Stimulated activated CD8-positive, alpha-beta memory T cell treated with anti-CD3 and anti-CD28 coated beads, Interleukin-15, amount 100 ng/mL, for 1 hour (primary cell): Measurements from ENCODE around the gene RGS8.
"Not testable (repeated sequence)": the region's sequence is repeated elsewhere in the genome, so short reads cannot be mapped to it uniquely, and the experiment has no call there.

Source experiments
- DNase-seq: peaks from one replicate; pipeline ENCODE4 v3.0.0-alpha.2; 2020; ENCODE audit warnings: low read depth

Gene RGS8

DNA sequence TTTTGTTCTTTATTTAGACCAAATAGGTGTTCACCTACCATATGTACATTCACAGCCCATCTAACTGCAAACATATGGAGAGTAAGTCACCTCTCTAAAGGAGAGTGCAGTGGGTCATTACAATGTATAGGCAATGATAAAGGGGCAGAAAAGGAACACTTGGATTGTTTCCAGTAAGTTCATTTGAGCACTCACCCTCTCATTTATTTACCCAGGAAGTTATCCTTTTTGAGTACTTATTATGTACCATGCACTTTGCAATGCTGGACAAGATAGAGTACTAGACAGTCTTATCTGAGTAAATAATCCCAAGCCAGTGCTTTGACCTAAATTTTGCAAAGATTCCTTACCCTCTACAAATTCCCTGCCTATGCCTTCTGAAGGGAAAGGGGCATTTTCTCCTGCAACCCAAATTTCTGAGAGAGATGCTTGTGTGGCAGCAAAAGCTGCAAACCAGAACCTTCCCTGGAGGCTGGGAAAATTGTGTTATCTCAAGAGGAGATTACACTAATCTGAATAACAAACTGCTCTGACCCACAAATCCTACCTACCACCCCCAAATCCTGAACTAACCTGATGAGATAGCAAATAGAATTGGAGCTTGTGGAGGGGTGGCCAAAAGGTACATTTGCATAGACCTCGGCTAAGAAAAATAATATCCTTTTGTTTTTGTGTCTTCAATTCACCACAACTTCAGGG lies 18.6 kb upstream of the RGS8 start:
- DNase-seq = no peak

DNA sequence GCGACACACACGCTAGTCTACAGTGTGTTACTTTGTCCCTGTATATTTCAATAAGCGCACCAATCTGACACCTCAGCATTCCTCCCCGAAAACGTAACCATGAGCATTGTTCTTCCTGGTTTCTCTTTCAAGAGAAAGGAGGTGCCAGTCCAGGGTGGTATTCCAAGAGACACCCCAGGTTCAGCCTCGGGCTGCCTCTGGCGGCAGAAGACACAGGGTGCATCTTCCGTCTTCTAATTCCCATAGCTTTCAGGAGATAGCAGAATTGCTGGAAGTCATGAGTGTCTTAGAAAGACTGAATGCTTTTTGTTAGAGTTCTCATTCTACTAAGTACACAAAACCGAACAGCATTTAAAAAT lies 15.9 kb upstream of the RGS8 start:
- DNase-seq = no peak

DNA sequence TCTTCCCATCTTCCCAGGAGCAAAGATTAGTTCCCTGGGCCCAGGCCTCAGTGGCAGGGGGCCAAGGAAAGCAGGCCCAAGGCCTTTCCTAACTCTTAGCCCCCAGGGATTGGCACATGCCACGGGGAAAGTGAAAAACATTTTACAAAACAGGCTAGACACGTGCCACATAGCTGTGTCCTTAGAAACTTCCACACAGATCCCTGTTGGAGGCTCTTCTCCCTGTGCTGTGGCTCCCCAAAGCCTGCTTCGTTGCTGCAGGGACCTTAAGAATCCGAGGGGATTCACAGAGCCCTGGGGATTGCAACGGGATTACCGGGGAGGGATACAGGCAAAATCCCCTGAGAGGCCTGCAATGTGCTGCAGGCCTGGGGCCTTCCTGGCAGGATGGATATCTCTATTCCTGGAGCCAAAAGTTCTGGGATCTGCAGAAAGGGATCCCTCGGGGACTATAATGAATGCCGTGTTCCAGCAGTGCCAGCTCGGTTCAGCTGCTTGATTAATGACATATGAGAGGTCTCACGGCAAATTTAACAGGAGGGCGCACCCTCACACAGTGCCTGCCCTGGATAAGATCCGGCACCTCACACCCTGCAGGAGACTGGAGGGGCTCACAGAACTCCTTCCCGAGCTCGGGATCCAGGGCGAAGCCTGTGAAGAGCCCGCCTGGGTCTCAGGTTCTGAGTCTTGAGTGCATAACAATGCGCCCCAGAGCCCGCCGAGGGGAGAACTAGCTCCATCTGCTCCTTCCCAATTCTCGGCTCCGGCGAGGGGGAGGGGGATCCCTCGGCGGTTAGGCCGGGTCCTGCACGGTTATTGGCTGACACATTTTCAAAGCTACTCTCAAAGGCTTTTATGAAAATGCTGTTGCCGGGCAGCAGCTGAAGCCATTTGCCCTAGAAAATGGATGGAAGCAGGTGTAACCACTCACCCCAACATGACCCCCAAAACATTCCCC lies 15.3 kb upstream of the RGS8 start:
- DNase-seq = no peak

DNA sequence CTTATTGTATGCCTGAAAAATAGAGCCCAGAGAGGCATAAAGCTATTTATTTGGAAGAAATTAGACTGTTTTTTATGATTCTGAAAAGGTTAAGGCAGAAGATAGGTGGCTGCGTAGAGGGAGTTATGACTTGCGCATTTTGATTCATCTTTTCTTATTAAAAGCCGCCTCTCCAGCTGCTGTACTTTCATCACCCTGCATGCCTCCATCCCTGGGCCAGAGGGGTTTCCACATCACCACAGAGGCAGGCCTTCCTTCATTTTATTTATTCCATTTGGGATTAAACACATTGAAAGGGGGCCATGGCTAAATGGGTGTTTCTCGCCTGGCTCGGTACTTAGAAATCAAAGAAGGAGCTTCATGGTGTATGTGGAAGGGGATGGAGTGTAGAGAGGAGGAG lies 14.6 kb upstream of the RGS8 start:
- DNase-seq = no peak

DNA sequence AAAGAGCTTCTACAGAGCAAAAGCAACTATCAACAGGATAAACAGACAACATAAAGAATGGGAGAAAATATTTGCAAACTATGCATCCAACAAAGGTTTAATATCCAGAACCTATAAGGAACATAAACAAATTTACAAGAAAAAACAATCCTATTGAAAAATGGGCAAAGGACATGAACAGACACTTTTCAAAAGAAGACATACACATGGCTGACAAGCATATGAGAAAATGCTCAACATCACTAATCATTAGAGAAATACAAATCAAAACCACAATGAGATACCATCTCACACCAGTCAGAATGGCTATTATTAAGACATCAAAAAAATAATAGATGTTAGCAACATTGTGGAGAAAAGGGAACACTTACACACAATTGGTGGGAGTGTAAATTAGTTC lies 8.8 kb upstream of the RGS8 start:
- not testable (repeated sequence) for DNase-seq

DNA sequence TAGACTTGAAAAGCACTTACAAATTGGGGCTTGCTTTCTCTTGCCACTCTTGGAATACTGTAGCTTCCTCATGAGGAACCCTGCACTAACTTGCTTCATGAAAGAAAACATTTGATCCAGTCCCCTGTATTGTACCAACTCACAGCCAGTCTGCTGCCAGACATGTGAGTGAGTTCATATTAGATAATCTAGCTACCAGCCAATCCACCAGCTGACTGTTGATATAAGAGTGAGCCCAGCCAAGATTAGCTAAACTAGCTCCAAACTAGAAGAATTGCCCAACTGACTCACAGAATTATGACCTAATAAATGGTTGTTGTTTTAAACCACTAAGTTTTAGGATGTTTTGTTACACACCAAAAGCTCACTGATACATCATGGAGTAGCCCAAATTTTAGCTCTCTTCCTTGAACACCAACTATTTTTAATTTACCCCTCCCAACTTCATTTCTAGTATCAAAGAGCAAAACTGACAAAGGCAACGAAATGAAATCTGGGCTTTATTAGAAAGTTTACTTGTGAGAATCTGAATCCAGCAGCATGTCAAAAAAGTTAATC lies 6.6 kb upstream of the RGS8 start:
- DNase-seq = no peak

DNA sequence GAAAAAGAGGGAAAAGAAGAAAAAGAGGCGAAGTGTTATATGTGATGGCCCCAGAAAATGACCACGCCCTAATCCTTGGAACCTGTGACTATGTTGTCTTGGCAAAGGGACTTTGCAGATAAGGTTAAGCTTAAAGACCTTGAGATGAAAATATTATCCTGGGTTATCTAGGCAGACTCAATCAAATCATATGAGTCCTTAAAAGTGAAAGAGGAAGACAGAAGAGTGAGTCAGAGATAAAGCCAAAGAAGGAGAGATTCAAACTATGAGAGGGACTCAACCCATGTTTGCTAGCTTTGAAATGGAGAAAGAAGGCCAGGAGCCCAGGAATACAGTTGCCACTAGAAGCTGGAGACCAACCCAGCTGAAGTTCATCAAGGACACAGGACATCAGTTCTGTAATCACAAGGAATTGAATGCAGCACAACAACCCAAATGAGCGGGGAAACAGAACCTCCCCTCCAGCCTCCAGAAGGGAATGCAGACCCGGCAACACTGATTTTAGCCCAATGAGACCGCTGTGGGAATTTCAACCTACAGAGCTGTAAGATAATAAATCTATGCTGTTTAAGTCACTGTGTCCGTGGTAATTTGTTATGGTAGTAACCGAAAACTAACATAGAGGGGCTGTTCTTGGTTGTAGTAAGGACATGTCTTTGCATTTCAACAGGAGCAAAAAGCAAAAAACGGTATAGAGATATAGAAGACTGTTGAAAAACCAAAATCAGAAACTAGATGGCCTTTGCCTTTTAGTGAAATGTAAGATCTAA lies 4.2 kb upstream of the RGS8 start:
- no peak for DNase-seq

DNA sequence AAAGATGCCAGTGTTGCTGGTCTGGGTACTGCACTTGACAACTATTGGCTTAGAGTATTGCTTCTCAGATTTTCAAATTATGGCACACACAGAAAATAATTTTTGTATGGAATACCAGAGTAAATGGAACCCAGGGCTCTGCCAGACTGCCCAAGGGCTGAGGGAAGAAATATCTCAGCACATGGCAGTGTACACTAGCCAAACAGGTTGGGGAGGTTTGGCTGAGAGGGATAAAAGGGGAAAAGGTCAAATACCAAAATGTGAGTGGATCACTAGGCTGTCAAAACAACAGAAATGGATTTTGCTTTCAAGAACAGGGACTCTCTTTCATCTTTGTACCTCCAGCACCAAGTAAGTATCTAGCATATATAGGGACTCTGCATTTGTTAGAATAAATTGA lies 3.0 kb upstream of the RGS8 start:
- DNase-seq = no peak

DNA sequence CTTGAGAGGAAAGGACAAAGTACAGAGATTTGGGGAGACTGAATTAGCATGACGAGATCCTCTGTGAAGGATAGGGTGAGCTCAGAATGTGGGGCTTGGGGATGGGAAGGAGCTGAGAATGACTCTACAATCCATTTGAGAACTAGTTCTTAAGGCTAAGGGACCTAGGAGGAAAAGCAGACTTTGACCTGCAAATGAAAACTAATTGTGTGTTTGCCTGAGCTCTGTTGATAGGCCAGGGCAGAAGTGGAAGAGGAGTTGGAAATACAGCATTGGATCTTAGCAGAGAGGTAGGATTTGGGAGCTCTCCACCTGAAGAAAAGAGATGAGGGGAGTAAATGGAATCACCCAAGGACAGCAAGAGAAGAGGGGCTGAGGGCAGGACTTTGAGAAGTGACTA lies 2.1 kb upstream of the RGS8 start:
- no peak for DNase-seq

DNA sequence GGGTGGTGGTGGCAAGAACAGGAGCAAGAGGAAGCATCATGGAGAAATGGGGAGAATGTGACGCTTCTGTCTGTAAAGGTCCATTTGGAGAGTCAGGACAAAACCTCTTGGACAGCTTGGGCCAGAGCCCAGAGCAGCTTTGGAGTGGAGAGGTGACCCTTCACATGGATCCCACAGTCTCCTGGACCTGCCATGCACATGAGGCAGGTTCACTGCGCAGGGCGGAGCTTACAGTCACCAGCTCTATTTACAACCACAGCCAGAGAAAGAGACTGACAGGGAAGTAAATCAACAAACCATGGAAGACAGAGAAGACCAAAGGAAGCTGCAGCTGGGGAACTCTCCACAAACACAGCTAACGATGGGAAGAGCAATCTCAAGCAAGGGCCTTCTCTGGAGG lies 828 bp upstream of the RGS8 start:
- DNase-seq = no peak

DNA sequence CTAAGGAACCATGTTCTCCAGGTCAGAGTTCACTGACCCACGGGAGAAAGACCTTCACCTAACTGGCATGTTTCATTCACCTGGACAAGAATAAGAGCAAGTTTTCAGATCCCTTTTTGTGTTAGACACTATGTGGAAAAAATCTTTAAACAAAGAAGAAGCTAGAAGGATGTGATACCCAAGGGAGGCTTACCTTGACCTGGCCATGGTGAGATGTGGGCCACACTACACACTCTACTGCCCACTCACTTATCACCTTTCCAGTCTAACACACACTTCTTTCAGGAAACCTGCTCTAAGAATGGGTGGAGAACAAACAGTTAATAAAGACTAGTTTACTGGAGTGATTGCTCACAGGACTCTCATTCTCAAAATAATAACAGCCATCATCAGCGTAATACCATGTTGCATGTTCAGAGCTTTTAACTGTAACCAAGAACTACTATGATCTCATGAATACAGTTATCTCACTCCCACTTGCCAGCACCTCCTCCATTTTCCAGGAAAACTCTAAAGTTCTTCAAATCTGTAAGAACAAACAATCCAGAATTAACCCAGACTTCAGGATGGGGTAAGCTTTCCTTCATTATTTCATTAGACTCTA lies 1.4 kb downstream of the RGS8 start:
- no peak for DNase-seq

DNA sequence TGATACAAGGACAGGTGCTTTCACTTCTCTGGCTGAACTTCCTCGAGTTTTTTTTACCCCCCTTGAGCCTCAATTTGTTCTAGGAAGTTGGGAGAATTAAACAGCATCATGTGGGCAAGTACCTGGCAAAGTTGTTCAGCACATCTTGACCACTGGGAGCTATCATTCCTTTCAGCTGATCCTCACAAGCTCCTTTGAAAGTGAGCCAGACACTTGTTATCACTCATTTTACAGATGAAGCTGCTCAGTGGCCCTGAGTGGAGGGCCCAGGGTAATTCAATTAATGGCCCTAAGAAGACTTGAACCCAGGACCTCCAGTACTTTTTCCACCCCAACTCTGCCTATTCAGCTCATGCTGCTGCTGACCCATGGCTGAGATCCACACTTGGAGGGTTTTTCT lies 2.0 kb downstream of the RGS8 start:
- no peak for DNase-seq

DNA sequence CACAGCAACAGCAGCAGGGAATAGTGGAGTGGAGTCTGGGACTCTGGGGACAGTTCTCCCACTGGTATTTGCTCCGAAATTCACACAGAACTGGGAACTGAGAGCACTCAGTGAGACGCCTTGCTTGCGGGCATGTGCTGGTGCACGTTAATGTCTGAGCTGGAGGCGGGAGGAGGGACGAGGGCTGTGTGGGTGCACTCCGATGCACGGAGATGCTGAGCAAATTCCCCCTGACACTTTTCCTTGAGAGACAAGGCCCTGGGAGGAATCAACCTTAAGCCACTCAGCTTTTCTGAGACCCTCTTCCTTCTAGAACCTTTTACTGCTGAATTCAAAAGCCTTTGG lies 2.8 kb downstream of the RGS8 start:
- DNase-seq = no peak

DNA sequence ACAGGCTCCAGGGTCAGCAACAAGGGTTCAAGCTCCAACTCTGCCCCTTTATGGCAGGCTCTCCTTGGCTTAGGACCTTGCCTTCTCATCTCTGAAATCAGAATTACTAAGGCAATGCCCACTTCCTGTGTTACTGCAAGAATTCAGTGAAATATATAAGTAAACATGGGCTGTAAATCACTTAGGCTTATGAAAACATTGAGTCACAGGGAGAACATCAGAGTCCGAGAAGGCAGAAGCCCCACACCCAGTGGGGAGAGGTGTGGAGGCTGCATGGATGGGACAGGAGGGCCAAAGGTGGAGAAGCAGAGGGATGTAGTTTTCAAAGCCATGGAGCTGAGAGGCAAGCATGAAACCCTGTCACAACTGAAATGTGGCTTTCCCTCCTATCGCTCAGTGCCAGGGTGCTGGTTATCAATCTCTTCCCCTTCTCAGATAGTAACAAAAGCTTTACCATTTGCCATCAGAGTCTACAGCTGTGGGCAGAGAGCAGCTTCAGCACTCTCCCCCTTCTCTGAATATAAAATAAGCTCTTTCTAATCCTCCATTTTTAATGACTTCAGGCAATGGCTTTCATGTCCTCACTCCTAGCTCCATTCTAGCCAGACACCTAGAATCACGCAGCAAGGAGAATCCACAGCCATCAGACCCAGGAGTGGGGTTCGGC lies 3.4 kb downstream of the RGS8 start:
- no peak for DNase-seq

DNA sequence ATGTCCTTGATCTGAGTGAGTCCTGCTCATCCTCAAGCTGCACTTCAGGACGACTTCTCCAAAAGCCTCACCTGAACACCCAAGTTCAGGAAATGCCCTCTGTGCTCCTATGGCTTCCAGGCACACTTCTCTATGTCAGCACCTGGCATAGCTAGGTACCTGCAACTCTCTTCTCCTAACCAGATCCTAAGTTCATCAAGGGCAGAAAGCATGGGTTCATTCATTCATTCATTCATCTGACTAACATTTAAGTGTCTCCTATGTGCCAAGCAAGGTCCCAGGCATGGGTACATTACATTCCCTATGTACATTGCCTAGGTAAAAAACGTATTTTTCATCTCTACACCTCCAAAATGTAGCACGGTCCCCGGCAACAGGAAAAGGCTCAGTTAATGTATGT lies 4.0 kb downstream of the RGS8 start:
- DNase-seq = no peak

DNA sequence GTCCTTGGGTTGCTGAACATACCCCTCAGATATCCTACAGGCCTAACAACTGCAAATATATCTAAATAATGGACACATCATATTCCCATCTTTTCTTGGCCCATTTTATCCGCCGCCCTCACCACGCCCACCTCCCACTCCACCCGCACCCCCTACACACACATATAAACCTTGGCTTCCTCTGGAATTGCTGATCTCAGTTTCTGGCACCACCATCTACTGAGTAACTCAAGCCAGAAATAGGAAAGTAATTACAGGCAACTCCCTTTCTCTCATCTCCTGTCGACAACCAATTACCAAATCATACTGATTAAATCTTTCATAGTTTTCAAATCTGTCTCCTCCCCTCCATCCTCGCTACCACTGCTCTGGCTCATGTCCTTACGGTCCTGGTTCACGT lies 4.7 kb downstream of the RGS8 start:
- no peak for DNase-seq

DNA sequence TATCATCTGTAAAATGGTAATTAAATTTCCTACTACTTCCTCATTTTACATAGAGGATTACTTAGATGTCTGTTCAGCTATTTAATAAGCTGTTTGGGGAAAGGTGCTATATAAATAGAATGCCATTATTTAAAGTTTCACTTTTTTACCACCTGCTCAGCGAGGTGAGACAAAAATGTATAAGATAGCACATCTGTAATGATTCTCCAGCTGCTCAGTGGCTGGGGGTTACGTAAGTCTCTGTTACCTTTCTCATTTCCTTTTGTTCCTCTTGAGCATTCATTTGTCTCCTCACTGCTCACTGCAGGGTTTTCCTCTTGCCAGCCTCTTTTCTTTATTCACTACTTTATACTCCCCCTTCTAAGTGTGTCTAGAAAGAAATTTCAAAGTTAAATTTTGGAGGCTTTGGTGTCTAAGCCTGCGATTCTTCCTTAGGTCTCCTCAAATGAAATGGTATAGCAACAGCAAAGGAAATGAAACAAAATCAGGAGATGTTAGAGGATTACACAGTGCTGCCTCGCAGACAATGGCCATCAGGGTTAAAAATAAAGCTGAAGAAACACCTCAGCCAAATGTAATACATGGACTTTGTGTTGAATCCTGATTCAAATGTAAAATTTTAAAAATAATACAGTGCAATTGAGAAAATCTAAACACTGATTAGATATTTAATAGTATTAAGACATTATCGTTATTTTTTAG lies 6.8 kb downstream of the RGS8 start:
- DNase-seq = no peak

DNA sequence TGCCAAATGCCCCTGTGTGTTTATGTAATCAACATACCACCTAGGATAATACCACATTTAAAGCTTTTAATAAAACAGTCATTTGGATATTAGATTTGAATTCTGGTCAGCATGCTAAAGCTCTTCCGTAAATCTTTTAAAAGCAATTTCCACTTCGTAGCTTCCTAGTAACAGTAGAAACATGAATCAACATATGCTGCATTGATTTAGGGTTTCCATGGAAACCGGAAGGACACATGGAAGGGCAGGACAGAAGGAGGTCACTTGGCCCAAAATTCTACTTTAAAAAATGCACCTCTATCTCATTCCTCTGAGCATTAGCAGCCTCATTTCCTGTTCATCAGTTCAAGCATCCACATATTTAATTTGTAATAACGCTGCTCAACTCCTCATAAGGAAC lies 8.1 kb downstream of the RGS8 start:
- DNase-seq = no peak

DNA sequence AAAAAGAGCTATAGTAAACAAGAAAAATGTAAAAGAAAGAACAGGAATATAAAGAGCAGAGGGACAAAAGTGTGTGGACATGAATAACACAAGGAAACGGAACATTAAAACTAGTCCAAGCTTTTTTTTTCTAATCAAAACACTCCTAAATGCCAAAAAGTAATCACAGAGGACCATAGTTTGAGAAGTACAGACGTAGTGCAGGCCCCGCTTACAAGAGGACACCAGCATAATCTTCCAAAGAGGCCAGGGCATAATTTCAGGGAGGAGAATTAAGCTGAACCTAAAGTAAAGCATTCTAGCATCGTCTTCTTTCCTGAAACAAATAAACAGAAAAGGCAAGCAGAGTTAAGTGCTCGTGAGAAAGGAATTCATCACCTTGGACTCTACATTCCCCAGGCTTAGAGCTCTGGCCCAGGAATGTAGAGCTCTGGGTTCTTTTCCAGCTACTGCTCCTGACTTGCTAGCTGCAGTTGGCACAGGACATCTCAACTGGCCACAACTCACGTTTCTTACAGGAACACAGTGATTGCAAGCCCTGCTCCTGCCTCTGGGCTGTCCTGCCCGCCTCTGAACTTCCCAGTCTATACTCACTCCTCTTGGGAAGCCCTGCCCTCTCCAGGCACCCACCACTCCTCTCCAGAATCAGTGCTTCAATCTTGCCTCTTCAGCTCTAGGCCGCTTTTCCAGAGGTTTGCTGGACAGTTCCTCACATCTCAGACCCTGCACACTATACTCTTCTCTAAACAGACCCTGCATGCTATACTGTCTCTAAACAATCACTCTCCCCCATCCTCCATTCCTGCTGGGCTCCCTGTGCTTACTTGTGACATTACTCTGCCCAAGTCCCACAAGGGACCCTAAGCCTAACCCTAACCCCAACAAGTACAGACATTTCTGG lies 9.8 kb downstream of the RGS8 start:
- no peak for DNase-seq

DNA sequence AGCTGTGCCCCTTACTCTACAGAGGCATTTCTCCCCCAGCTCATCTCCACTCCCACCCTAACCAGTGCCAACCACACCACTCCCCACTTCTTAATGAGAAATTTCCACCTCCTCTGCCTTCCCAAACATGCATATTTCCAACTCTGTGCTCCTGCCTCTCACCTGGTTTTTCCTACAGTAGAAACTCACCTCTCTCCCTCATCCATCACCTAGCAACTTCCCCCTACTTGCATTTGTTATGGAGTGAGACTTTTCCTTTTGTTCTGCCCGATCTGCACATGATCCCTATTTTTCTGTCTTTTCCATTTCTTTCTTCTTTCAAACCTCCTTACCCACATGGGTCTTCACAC lies 11.9 kb downstream of the RGS8 start:
- no peak for DNase-seq
